NCI-H2107 treated with DMSO at 0.1 percent for 48 hours (cell line): ENCODE results near the gene ITGB8.
"Not testable (repeated sequence)": the region's sequence is repeated elsewhere in the genome, so short reads cannot be mapped to it uniquely, and the experiment has no call there.

Experiments
- DNase-seq: peaks from one replicate; lab custom pipeline; 2025; ENCODE audit not compliant: unreplicated experiment; lab: John Stamatoyannopoulos, UW

The ITGB8 gene

GRCh38 chr7:20376796-20377195 is 46.1 kb downstream of the ITGB8 start:
- DNase-seq = no peak

GRCh38 chr7:20381406-20382034 is 50.8 kb downstream of the ITGB8 start:
- DNase-seq = no peak

- DNase-seq = no peak
Observed at GRCh38 chr7:20383351-20383750, 52.7 kb downstream of the ITGB8 start.

- DNase-seq = no peak
Observed at GRCh38 chr7:20385126-20385525, 54.4 kb downstream of the ITGB8 start.

GRCh38 chr7:20388084-20388483 is 57.4 kb downstream of the ITGB8 start:
- no peak for DNase-seq

GRCh38 chr7:20389192-20389591 is 58.5 kb downstream of the ITGB8 start:
- DNase-seq = not testable (repeated sequence)

- no peak for DNase-seq
Observed at GRCh38 chr7:20393021-20393610, 62.4 kb downstream of the ITGB8 start.

- no peak for DNase-seq
Observed at GRCh38 chr7:20393616-20394015, 62.9 kb downstream of the ITGB8 start.

- DNase-seq = no peak
Observed at GRCh38 chr7:20394284-20394683, 63.6 kb downstream of the ITGB8 start.

- DNase-seq = no peak
Observed at GRCh38 chr7:20395104-20395503, 64.4 kb downstream of the ITGB8 start.

GRCh38 chr7:20395511-20395910 is 64.8 kb downstream of the ITGB8 start:
- no peak for DNase-seq

GRCh38 chr7:20399521-20399920 is 68.8 kb downstream of the ITGB8 start:
- no peak for DNase-seq

GRCh38 chr7:20401861-20402746 is 71.4 kb downstream of the ITGB8 start:
- DNase-seq = no peak

- DNase-seq = no peak
Observed at GRCh38 chr7:20402747-20403230, 72.1 kb downstream of the ITGB8 start.

GRCh38 chr7:20403331-20403730 is 72.6 kb downstream of the ITGB8 start:
- DNase-seq = no peak

GRCh38 chr7:20404320-20404719 is 73.6 kb downstream of the ITGB8 start:
- no peak for DNase-seq

- peak; percentile 70 for DNase-seq
Observed at GRCh38 chr7:20407585-20408466, 77.1 kb downstream of the ITGB8 start.

GRCh38 chr7:20408467-20408826 is 77.7 kb downstream of the ITGB8 start:
- no peak for DNase-seq

- no peak for DNase-seq
Observed at GRCh38 chr7:20409961-20410360, 79.3 kb downstream of the ITGB8 start.

- no peak for DNase-seq
Observed at GRCh38 chr7:20411372-20411771, 80.7 kb downstream of the ITGB8 start.

GRCh38 chr7:20412032-20412431 is 81.3 kb downstream of the ITGB8 start:
- DNase-seq = no peak
